GM23248 (cell line): Measurements from ENCODE around the gene NUP205.

Experiments
- EZH2 ChIP-seq: fragments of 200-600 bp; sonication (generic); IDR thresholded peaks from 2 replicates; pipeline ENCODE4 v1.6.1; 2018; ENCODE audit warnings: antibody characterized with exemption, mild to moderate bottlenecking; ENCODE audit not compliant: insufficient read depth, poor library complexity, severe bottlenecking
- EZH2phosphoT487 ChIP-seq: fragments of 200-600 bp; sonication (generic); IDR thresholded peaks from 2 replicates; pipeline ENCODE4 v1.6.1; 2018; ENCODE audit warnings: antibody characterized with exemption, moderate library complexity, mild to moderate bottlenecking, low read depth; ENCODE audit not compliant: insufficient read depth

- no peak for TF ChIP-seq EZH2
- no peak for TF ChIP-seq EZH2phosphoT487
Observed at GRCh38 chr7:135541029-135541428, 16.7 kb upstream of the NUP205 start.
